Loucy (cell line): Measurements from ENCODE around the gene OR2AP1.

Experiments used
- EZH2phosphoT487 ChIP-seq: fragments of 200-600 bp; IDR thresholded peaks from 2 replicates; pipeline ENCODE4 v1.6.1; 2018; ENCODE audit warnings: antibody characterized with exemption, mild to moderate bottlenecking, moderate library complexity, borderline replicate concordance
- TF ChIP-seq, protein P1 (sequence below): fragments of 200-600 bp; sonication (generic); conservative IDR thresholded peaks from 2 replicates; pipeline ENCODE4 v1.5.1; 2014; ENCODE audit warnings: mild to moderate bottlenecking, antibody characterized with exemption, low read length

DNA sequence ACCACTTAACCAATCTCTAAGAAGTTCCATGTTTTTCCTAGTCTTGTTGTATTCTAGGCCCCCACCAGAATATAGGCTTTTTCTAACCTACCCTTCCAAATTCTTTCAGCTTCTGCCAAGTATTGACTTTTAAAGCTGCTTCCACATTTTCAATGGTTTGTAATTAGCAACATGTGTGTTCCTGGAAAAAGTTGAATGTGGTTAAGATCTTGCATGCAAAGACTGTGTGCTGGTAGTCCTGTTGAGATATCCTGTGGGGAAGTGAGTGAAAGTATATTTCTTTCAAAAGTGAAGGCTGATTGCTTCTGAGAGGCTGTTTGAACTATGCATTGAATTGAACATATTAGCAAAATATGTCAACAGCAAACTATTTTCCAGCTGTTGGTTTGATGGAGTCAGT, 23.5 kb upstream of the OR2AP1 start:
- TF ChIP-seq, protein P1, sequence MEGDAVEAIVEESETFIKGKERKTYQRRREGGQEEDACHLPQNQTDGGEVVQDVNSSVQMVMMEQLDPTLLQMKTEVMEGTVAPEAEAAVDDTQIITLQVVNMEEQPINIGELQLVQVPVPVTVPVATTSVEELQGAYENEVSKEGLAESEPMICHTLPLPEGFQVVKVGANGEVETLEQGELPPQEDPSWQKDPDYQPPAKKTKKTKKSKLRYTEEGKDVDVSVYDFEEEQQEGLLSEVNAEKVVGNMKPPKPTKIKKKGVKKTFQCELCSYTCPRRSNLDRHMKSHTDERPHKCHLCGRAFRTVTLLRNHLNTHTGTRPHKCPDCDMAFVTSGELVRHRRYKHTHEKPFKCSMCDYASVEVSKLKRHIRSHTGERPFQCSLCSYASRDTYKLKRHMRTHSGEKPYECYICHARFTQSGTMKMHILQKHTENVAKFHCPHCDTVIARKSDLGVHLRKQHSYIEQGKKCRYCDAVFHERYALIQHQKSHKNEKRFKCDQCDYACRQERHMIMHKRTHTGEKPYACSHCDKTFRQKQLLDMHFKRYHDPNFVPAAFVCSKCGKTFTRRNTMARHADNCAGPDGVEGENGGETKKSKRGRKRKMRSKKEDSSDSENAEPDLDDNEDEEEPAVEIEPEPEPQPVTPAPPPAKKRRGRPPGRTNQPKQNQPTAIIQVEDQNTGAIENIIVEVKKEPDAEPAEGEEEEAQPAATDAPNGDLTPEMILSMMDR, result no peak
- TF ChIP-seq EZH2phosphoT487, result no peak
